Measurements from ENCODE around the gene LAMTOR4. TPM values are rescaled to one million over a fixed set of nuclear protein-coding genes. Genes with fewer than 3 reads are reported as not detected.
A peak's percentile ranks its signal among the peaks of the same experiment; 100 is the strongest.

LAMTOR4 gene
- 106 and 116 TPM in 2 replicates for total RNA-seq
- long read RNA-seq, transcript LAMTOR4-201 (4 exons, 605 nt) = major isoform, 17 of 33 reads
- long read RNA-seq, transcript LAMTOR4-205 (4 exons, 621 nt) = minor isoform, 5 of 33 reads
- long read RNA-seq, partial matches to known transcripts = 1 of 33 reads
- long read RNA-seq, other reads (novel, unspliced or antisense) = 3 of 33 reads

DNA sequence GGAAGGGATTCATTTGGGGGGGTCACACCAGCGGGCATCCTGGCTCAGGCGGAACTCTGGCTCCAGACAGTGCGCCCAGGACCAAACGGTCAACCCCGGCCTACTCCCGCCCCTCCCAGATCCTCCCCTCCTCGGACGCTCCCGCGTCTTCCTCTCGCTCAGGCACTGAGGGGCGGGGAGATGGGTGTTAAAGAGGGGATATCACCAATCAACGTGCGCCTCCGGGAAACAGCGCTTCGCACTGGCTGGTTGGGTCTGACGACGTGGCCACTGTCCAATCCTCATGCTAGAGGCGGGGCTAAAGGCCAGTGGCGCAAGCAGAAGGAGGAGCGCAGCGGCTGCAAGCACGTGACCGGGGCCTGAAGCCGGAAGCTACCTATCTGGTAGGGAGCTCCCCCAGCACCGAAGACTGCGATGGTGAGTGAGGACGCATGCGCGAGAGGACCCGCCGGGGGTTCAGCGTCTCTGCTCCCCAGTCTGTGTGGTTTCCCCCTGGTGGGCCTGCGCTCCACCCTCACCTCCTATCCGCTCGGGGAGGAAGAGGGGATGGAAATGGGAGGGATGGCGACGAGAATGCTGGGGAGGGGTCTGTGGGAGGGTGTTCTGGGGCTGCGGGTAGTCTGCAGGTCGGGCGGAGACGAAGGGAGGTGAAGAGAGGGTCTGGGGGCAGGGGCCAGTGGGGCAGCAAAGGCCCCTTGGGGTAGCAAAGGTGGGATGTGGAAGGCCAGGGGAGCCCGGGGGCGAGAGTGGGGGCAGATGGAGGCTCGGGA is at the start of gene LAMTOR4:
Gene LAMTOR4, plus strand, starts transcription at position 360 of the 770 bp plus-strand sequence. Its CDS starts 55 bp downstream, at position 415.
- H3K4me3 Mint-ChIP-seq (ENCODE audit: low read depth) = peak within 1 kb of the TSS; percentile 99

GRCh38 chr7:100099452-100099851 is 49.3 kb upstream of the LAMTOR4 start:
- H3K36me3 Mint-ChIP-seq (ENCODE audit: insufficient read depth) = peaks cover 43% of the 10 kb centered on the region
- H3K4me3 Mint-ChIP-seq (ENCODE audit: low read depth) = peak overlapping the region; percentile 93
- H3K4me1 Mint-ChIP-seq (ENCODE audit: low read depth) = peaks cover 28% of the 10 kb centered on the region
- no peak for DNase-seq (ENCODE audit: low spot score, unreplicated experiment)
- H3K27me3 Mint-ChIP-seq = no peaks in the 10 kb centered on the region
- TF ChIP-seq, protein P1, sequence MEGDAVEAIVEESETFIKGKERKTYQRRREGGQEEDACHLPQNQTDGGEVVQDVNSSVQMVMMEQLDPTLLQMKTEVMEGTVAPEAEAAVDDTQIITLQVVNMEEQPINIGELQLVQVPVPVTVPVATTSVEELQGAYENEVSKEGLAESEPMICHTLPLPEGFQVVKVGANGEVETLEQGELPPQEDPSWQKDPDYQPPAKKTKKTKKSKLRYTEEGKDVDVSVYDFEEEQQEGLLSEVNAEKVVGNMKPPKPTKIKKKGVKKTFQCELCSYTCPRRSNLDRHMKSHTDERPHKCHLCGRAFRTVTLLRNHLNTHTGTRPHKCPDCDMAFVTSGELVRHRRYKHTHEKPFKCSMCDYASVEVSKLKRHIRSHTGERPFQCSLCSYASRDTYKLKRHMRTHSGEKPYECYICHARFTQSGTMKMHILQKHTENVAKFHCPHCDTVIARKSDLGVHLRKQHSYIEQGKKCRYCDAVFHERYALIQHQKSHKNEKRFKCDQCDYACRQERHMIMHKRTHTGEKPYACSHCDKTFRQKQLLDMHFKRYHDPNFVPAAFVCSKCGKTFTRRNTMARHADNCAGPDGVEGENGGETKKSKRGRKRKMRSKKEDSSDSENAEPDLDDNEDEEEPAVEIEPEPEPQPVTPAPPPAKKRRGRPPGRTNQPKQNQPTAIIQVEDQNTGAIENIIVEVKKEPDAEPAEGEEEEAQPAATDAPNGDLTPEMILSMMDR (IDR thresholded peaks at IDR 0.05; ENCODE audit: unreplicated experiment) = no peak
- no peaks in the 10 kb centered on the region for H3K9me3 Mint-ChIP-seq (ENCODE audit: low read depth)
- H3K27ac Mint-ChIP-seq = peak overlapping the region; percentile 97

More for the DNA sequence above, at the start of gene LAMTOR4:
- H3K27me3 Mint-ChIP-seq = no peaks in the 10 kb centered on the region
- peaks cover 11% of the 10 kb centered on the region for H3K4me1 Mint-ChIP-seq (ENCODE audit: low read depth)
- no peaks in the 10 kb centered on the region for H3K9me3 Mint-ChIP-seq (ENCODE audit: low read depth)
- H3K36me3 Mint-ChIP-seq (ENCODE audit: insufficient read depth) = peaks cover 9% of the 10 kb centered on the region
- TF ChIP-seq, protein P1 (IDR thresholded peaks at IDR 0.05; ENCODE audit: unreplicated experiment) = peak; percentile 18
- DNase-seq (ENCODE audit: low spot score, unreplicated experiment) = peak; percentile 95
- H3K27ac Mint-ChIP-seq = peak within 1 kb of the TSS; percentile 93

DNA sequence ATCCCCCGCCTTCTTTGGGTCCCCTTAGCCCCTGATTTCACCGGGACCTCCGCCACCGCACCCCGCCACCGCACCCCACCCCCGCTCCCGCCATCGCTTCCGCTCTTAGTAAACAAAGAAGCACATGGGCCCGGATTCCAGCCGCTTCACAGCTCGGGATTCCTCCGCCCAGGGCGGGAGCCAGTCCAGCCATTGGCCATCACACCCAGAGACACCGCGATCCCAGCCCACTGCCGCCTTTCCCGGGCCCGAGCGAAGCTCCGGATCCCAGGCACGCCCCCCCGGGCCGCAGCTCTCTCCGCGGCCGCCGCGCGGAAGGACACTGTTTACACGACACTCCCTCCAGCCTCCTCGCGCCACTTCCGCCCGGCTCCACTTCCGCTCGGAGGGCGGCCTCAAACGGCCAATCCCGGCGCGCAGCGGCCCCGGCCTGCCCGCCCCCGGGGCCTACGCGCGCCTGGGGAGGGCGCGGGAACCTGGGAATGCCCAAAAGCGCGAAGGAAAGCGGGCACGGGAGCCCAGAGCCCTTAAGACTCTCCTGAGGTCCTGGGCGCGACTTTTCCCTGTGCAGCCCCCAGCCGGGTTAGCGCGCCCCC is 48.2 kb upstream of the LAMTOR4 start:
- TF ChIP-seq, protein P1 (IDR thresholded peaks at IDR 0.05; ENCODE audit: unreplicated experiment) = no peak
- Mint-ChIP-seq H3K27ac (peak overlapping the region; percentile 97), H3K9me3 (ENCODE audit: low read depth) (no peaks in the 10 kb centered on the region), H3K4me3 (ENCODE audit: low read depth) (peak overlapping the region; percentile 93), H3K36me3 (ENCODE audit: insufficient read depth) (peaks cover 39% of the 10 kb centered on the region), H3K27me3 (no peaks in the 10 kb centered on the region), H3K4me1 (ENCODE audit: low read depth) (peaks cover 28% of the 10 kb centered on the region)
- peak; percentile 96 for DNase-seq (ENCODE audit: low spot score, unreplicated experiment)

DNA sequence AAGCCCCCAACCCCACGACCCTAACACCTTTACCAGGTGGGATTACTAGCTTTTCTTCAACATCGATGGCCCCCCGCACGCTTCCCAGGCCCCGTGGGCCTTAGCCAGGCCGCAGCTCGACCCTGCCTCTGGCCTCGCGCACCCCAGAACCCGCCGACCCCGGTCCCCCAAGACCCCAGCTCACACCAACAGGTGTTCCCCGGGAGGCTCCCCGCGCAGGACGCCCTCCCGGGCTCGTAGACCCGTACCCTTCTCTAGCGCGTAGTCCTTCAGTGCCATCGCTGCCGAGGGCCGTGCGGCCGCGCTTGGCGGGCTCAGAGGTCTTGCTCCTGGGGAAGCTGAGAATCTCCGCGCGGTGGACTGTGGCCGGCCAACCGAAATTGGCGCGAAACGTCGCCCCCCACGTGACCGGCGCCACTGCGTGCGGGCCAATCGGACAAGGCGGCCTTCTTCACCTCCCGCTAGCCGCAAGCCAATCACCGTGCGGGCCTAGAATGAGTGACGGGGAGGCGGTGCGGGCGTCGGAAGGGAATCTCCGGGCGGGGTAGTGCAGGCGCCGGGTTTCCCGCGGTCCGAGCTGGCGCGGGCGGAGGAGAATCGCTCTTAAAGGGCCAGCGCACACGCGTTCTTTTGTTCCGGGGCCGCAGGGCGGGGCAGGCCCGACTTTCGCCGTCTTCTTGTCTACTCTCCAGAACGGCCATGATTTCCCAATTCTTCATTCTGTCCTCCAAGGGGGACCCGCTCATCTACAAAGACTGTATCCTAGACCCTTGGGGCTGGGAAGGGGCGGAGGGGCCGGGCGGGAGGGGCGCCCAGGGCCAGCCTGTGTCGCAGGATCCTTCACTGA is 47.5 kb upstream of the LAMTOR4 start, which contains the start of the genes AP4M1 and MCM7:
Gene AP4M1, plus strand, starts transcription at position 628 of the 847 bp plus-strand sequence. Its CDS starts 72 bp downstream, at position 700.
Gene MCM7, minus strand, starts transcription at position 382 of the 847 bp plus-strand sequence. Its CDS starts 103 bp downstream, at position 279.
- Mint-ChIP-seq H3K36me3 (ENCODE audit: insufficient read depth) (peaks cover 34% of the 10 kb centered on the region), H3K4me3 (ENCODE audit: low read depth) (peak within 1 kb of the TSS; percentile 93), H3K4me1 (ENCODE audit: low read depth) (peaks cover 28% of the 10 kb centered on the region), H3K27me3 (no peaks in the 10 kb centered on the region), H3K27ac (peak within 1 kb of the TSS; percentile 97), H3K9me3 (ENCODE audit: low read depth) (no peaks in the 10 kb centered on the region)
- TF ChIP-seq, protein P1 (IDR thresholded peaks at IDR 0.05; ENCODE audit: unreplicated experiment) = no peak
- DNase-seq (ENCODE audit: low spot score, unreplicated experiment) = peak; percentile 96
